B cell (primary cell): Measurements from ENCODE around the gene CDC42BPA. TPM values are rescaled to one million over a fixed set of nuclear protein-coding genes. Genes with fewer than 3 reads are reported as not detected.

Experiments used
- ATAC-seq: fragments of 200-7000 bp; cut with Tn5 transposase; one replicate; pipeline ENCODE4 v1.10.0; 2021; ENCODE audit warnings: low read depth, mild to moderate bottlenecking, moderate number of reproducible peaks, moderate library complexity
- CTCF ChIA-PET: fragments of 350-600 bp; sonication (Branson Sonifier 250); formaldehyde crosslinking; loops from one replicate; lab custom pipeline; 2021; ENCODE audit warnings: antibody characterized with exemption, inconsistent platforms; lab: Charles Lee
- POLR2A ChIA-PET: fragments of 350-600 bp; sonication (Branson Sonifier 250); formaldehyde crosslinking; loops from one replicate; lab custom pipeline; 2021; ENCODE audit warnings: antibody characterized with exemption; lab: Charles Lee
- DNase-seq: peaks from one replicate; pipeline ENCODE4 v3.0.0; 2013
- H2AFZ ChIP-seq: 2 replicates; pipeline ENCODE4 v1.6.1; 2012; ENCODE audit warnings: mild to moderate bottlenecking, low read depth, low read length; ENCODE audit not compliant: insufficient read depth, poor library complexity, severe bottlenecking
- H3K27ac ChIP-seq, 2 donors: 1 replicate in 1 of 2; 2 replicates in 1 of 2; pipeline ENCODE4 v1.5.1; 2012 to 2013; ENCODE audit warnings: low read length in 2 of 2, mild to moderate bottlenecking in 2 of 2, moderate library complexity in 1 of 2
- H3K27me3 ChIP-seq, 4 experiments: fragments of 200-600 bp in 1 of 4; sonication (generic) in 1 of 4; replicated peaks in 1 of 4; 1 replicate in 2 of 4; 2 replicates in 2 of 4; pipeline versions ENCODE4 v1.6.1 to v1.7.0; 2013 to 2016; ENCODE audit warnings: low read length in 3 of 4, mild to moderate bottlenecking in 2 of 4, mixed read lengths in 1 of 4, moderate library complexity in 1 of 4; ENCODE audit not compliant: insufficient read depth in 4 of 4, control insufficient read depth in 3 of 4; ENCODE audit errors: control extremely low read depth in 1 of 4
- H3K36me3 ChIP-seq, 2 experiments: replicated peaks in 1 of 2; 1 replicate in 1 of 2; 2 replicates in 1 of 2; pipeline versions ENCODE4 v1.6.1 to v1.7.1; 2013; ENCODE audit warnings: low read length in 1 of 2; ENCODE audit not compliant: insufficient read depth in 2 of 2, control insufficient read depth in 1 of 2; ENCODE audit errors: control extremely low read depth in 1 of 2, extremely low read depth in 1 of 2
- H3K4me1 ChIP-seq, 2 donors: fragments of 200-600 bp in 1 of 2; sonication (generic) in 1 of 2; 1 replicate in 1 of 2; 2 replicates in 1 of 2; pipeline versions ENCODE4 v1.5.1 to v1.6.1; 2013 to 2017; ENCODE audit warnings: low read length in 2 of 2; ENCODE audit not compliant: control insufficient read depth in 2 of 2, insufficient read depth in 2 of 2
- H3K4me2 ChIP-seq: replicated peaks from 2 replicates; pipeline ENCODE3; 2012; ENCODE audit warnings: mild to moderate bottlenecking, low read depth, low read length; ENCODE audit not compliant: poor library complexity, severe bottlenecking
- H3K4me3 ChIP-seq, 5 experiments: fragments of 200-600 bp in 1 of 5; sonication (generic) in 1 of 5; 1 replicate in 3 of 5; 2 replicates in 2 of 5; pipeline versions ENCODE4 v1.5.1 to v1.7.0; 2011 to 2016; ENCODE audit warnings: low read length in 4 of 5, mild to moderate bottlenecking in 4 of 5, low read depth in 2 of 5, control low read depth in 1 of 5, moderate library complexity in 1 of 5; ENCODE audit not compliant: insufficient read depth in 1 of 5; ENCODE audit errors: control extremely low read depth in 1 of 5, extremely low read depth in 1 of 5
- H3K79me2 ChIP-seq: fragments of 200-600 bp; sonication (generic); one replicate; pipeline ENCODE4 v1.6.0; 2016; ENCODE audit warnings: low read length; ENCODE audit not compliant: control insufficient read depth, insufficient read depth
- H3K9ac ChIP-seq: fragments of 200-600 bp; sonication (generic); 2 replicates; pipeline ENCODE4 v1.6.1; 2017; ENCODE audit warnings: mild to moderate bottlenecking, low read length, moderate library complexity
- H3K9me3 ChIP-seq, 3 donors: one replicate each; pipeline versions ENCODE4 v1.6.1 to v1.7.1; 2013; ENCODE audit warnings: low read length in 2 of 3; ENCODE audit not compliant: control insufficient read depth in 2 of 3, insufficient read depth in 1 of 3; ENCODE audit errors: control extremely low read depth in 1 of 3
- H4K20me1 ChIP-seq: 2 replicates; pipeline ENCODE4 v1.6.0; 2012; ENCODE audit warnings: mild to moderate bottlenecking, low read length; ENCODE audit not compliant: insufficient read depth, control insufficient read depth, poor library complexity, severe bottlenecking
- H3K27ac Mint-ChIP-seq: one replicate; pipeline ENCODE4 v1.8.0; 2021; ENCODE audit warnings: mixed read lengths
- H3K27me3 Mint-ChIP-seq: one replicate; pipeline ENCODE4 v1.8.0; 2021; ENCODE audit warnings: mixed read lengths
- H3K4me1 Mint-ChIP-seq: one replicate; pipeline ENCODE4 v1.8.0; 2021; ENCODE audit warnings: mixed read lengths
- H3K4me3 Mint-ChIP-seq: one replicate; pipeline ENCODE4 v1.8.0; 2021; ENCODE audit warnings: mixed read lengths
- H3K9me3 Mint-ChIP-seq: one replicate; pipeline ENCODE4 v1.8.0; 2022; ENCODE audit warnings: mixed read lengths; ENCODE audit not compliant: insufficient read depth
- EZH2 ChIP-seq: IDR thresholded peaks from 2 replicates; pipeline ENCODE4 v1.6.1; 2012; ENCODE audit warnings: borderline replicate concordance, low read depth, mild to moderate bottlenecking, moderate library complexity, low read length; ENCODE audit not compliant: insufficient read depth, poor library complexity, severe bottlenecking
- WGBS: methylation state at CpG from one replicate; pipeline ENCODE4 v1.1.5; 2013; ENCODE audit warnings: missing lambda C conversion rate; ENCODE audit not compliant: insufficient coverage; 5-methylcytosine and 5-hydroxymethylcytosine counted together
- intact Hi-C: fragments of 100-400 bp; cut with micrococcal nuclease; formaldehyde crosslinking; loops from one replicate; pipeline ENCODE4 v1.10.0; 2022
- polyA plus RNA-seq: library from polyadenylated mRNA; depleted of rRNA; stranded (reverse); fragments of >200 nt; gene quantifications from 2 replicates; pipeline ENCODE4 v1.2.3, GENCODE V29; 2012
- total RNA-seq, 2 donors: library from RNA; stranded (reverse); fragments of 120-200 nt in 1 of 2; gene quantifications; 1 replicate in 1 of 2; 2 replicates in 1 of 2; pipeline versions ENCODE4 v1.2.3 to v1.2.4, GENCODE V29; 2013 to 2022
- TF ChIP-seq, protein P1 (sequence below): fragments of 200-600 bp; IDR thresholded peaks from one replicate; pipeline ENCODE4 v1.8.0; 2022; ENCODE audit warnings: antibody characterized with exemption, mild to moderate bottlenecking

CDC42BPA gene
- total and polyA plus RNA-seq, 2 donors (not counting 1 experiment from before 2014, with no cell fraction given), result 0.04 to 0.69 TPM

- 83% methylated on average over 2 of the region's 2 CpGs for WGBS
- Histone ChIP-seq H3K4me3 (no peak overlapping the region), H3K4me2 (no peak overlapping the region), H3K9ac (no peak overlapping the region), H2AFZ (no peak overlapping the region), H3K79me2 (no peaks in the 10 kb centered on the region), H3K27me3 (peaks cover 0 to 3% (median 0%) of the 10 kb centered on the region in 4 experiments), H4K20me1 (no peaks in the 10 kb centered on the region), H3K9me3 (no peaks in the 10 kb centered on the region), H3K4me1 (no peaks in the 10 kb centered on the region), H3K27ac (no peak overlapping the region), H3K36me3 (no peaks in the 10 kb centered on the region)
- intact Hi-C loops, result no loop called here
- DNase-seq (no peak), ATAC-seq (no peak)
- H3K27me3 Mint-ChIP-seq, result peaks cover 10% of the 10 kb centered on the region
- no peaks in the 10 kb centered on the region for H3K9me3 Mint-ChIP-seq
- H3K4me1 Mint-ChIP-seq, result no peaks in the 10 kb centered on the region
- ChIA-PET CTCF (no interaction called here), POLR2A (no interaction called here)
- H3K4me3 Mint-ChIP-seq, result no peak overlapping the region
- H3K27ac Mint-ChIP-seq, result no peak overlapping the region
- TF ChIP-seq EZH2, result no peak
- TF ChIP-seq, protein P1, sequence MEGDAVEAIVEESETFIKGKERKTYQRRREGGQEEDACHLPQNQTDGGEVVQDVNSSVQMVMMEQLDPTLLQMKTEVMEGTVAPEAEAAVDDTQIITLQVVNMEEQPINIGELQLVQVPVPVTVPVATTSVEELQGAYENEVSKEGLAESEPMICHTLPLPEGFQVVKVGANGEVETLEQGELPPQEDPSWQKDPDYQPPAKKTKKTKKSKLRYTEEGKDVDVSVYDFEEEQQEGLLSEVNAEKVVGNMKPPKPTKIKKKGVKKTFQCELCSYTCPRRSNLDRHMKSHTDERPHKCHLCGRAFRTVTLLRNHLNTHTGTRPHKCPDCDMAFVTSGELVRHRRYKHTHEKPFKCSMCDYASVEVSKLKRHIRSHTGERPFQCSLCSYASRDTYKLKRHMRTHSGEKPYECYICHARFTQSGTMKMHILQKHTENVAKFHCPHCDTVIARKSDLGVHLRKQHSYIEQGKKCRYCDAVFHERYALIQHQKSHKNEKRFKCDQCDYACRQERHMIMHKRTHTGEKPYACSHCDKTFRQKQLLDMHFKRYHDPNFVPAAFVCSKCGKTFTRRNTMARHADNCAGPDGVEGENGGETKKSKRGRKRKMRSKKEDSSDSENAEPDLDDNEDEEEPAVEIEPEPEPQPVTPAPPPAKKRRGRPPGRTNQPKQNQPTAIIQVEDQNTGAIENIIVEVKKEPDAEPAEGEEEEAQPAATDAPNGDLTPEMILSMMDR, result no peak
Observed at GRCh38 chr1:227364657-227365056, 46.4 kb upstream of the CDC42BPA start.

DNA sequence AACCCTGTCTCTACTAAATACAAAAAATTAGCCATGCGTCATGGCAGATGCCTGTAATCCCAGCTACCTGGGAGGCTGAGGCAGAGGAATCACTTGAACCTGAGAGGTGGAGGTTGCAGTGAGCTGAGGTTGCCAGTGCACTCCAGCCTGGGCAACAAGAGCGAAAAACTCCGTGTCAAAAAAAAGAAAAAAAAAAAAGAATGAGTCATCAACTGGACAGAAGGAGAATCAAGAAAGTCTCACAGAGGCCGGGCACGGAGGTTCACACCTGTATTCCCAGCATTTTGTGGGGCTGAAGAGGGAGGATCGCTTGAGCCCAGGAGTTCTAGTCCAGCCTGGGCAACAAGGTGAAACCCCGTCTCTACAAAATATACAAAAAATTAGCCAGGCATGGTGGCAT lies 45.5 kb upstream of the CDC42BPA start:
- no peak for DNase-seq
- H3K27ac ChIP-seq, result no peak overlapping the region
- no peak for TF ChIP-seq EZH2
- TF ChIP-seq, protein P1, result no peak
- H3K27me3 Mint-ChIP-seq, result peaks cover 10% of the 10 kb centered on the region
- no peaks in the 10 kb centered on the region for H3K79me2 ChIP-seq
- no peak overlapping the region for H3K27ac Mint-ChIP-seq
- H2AFZ ChIP-seq, result no peak overlapping the region
- no peak for ATAC-seq
- H3K27me3 ChIP-seq, result peaks cover 0 to 3% (median 0%) of the 10 kb centered on the region in 4 experiments
- H3K4me3 ChIP-seq, result no peak overlapping the region
- POLR2A ChIA-PET, result no interaction called here
- CTCF ChIA-PET, result no interaction called here
- H3K9me3 ChIP-seq, result no peaks in the 10 kb centered on the region
- no peak overlapping the region for H3K9ac ChIP-seq
- H4K20me1 ChIP-seq, result no peaks in the 10 kb centered on the region
- H3K9me3 Mint-ChIP-seq, result no peaks in the 10 kb centered on the region
- no peaks in the 10 kb centered on the region for H3K4me1 ChIP-seq
- 100% methylated on average over 3 of the region's 7 CpGs for whole genome bisulfite sequencing
- H3K4me3 Mint-ChIP-seq, result no peak overlapping the region
- intact Hi-C loops, result no loop called here
- H3K4me1 Mint-ChIP-seq, result no peaks in the 10 kb centered on the region
- H3K4me2 ChIP-seq, result no peak overlapping the region
- H3K36me3 ChIP-seq, result no peaks in the 10 kb centered on the region
